Measurements from ENCODE around the gene UVRAG. TPM values are rescaled to one million over a fixed set of nuclear protein-coding genes. Genes with fewer than 3 reads are reported as not detected.

Gene UVRAG
- total and polyA plus RNA-seq, 10 donors: 13.8 to 80.8 (median 42.9) TPM

DNA sequence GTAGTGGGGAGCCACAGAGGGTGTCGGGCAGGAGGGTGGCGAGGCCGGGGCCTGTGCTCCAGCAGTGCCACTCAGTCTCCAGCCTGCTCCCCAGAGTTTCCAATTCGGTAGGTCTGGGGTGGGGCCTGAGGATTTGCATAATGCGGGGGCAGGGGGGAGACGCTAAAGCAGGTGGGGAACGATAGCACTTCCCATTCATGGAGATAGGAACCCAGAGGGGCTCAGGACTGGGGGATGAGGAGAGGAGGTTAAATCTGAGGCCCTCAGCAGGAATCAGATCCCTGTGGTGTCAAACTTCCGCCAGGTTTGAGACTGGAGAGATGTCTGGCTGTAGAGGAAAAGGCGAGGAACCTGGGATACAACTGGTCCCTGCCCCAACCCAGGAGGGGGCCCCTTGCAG, 361.5 kb downstream of the UVRAG start:
- intact Hi-C loops (cut with DNase I; ENCODE audit: low total_unique reads): no loop called here
- H3K27me3 ChIP-seq (replicated peaks in 1 of 7): no peaks in the 10 kb centered on the region
- H3K9me3 ChIP-seq: no peaks in the 10 kb centered on the region
- DNase-seq: no peak
- no peaks in the 10 kb centered on the region for H3K4me1 ChIP-seq
- TF ChIP-seq POLR2AphosphoS5 (IDR thresholded peaks at IDR 0.05): no peak
- TF ChIP-seq POLR2A (IDR thresholded peaks at IDR 0.05): no peak
- TF ChIP-seq, protein P1, sequence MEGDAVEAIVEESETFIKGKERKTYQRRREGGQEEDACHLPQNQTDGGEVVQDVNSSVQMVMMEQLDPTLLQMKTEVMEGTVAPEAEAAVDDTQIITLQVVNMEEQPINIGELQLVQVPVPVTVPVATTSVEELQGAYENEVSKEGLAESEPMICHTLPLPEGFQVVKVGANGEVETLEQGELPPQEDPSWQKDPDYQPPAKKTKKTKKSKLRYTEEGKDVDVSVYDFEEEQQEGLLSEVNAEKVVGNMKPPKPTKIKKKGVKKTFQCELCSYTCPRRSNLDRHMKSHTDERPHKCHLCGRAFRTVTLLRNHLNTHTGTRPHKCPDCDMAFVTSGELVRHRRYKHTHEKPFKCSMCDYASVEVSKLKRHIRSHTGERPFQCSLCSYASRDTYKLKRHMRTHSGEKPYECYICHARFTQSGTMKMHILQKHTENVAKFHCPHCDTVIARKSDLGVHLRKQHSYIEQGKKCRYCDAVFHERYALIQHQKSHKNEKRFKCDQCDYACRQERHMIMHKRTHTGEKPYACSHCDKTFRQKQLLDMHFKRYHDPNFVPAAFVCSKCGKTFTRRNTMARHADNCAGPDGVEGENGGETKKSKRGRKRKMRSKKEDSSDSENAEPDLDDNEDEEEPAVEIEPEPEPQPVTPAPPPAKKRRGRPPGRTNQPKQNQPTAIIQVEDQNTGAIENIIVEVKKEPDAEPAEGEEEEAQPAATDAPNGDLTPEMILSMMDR (IDR thresholded peaks at IDR 0.05 in 8 of 11, conservative IDR thresholded peaks at IDR 0.05 in 3 of 11): no peak
- H3K4me3 ChIP-seq: no peak overlapping the region
- WGBS, 5 donors: 69 to 92% (median 85%) methylated on average over 9 of the region's 9 CpGs
- H3K27ac ChIP-seq: no peak overlapping the region
- no peaks in the 10 kb centered on the region for H3K36me3 ChIP-seq

DNA sequence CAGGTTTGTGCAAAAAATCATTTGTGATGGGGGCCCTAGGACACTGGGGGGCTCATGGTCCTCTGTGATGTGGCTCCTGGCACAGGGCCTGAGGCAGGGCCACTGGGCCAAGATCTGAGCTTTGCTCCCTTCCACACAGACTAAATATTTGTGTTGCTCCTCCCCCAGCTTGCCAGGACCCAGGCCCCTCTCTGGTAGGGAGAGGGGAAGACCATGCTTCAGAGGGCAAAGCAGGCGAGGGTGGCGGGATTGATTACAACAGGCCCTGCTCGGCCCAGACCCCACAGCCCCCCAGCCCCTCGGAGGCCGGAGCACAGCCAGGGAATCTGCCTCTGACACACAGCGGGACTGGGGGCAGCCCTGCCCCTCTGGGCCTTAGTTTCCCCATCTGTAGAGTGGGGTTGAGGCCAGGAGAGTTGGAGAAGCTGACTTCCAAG, 362.3 kb downstream of the UVRAG start:
- Histone ChIP-seq H3K27ac (no peak overlapping the region), H3K36me3 (no peaks in the 10 kb centered on the region), H3K9me3 (no peaks in the 10 kb centered on the region), H3K27me3 (replicated peaks in 1 of 7) (no peaks in the 10 kb centered on the region), H3K4me3 (no peak overlapping the region), H3K4me1 (no peaks in the 10 kb centered on the region)
- no peak for DNase-seq
- no peak for TF ChIP-seq POLR2A (IDR thresholded peaks at IDR 0.05)
- TF ChIP-seq, protein P1 (IDR thresholded peaks at IDR 0.05 in 8 of 11, conservative IDR thresholded peaks at IDR 0.05 in 3 of 11): no peak
- TF ChIP-seq POLR2AphosphoS5 (IDR thresholded peaks at IDR 0.05): no peak
- intact Hi-C loops (cut with DNase I; ENCODE audit: low total_unique reads): no loop called here
- WGBS, 5 donors: 89 to 95% (median 93%) methylated on average over 6 of the region's 6 CpGs

DNA sequence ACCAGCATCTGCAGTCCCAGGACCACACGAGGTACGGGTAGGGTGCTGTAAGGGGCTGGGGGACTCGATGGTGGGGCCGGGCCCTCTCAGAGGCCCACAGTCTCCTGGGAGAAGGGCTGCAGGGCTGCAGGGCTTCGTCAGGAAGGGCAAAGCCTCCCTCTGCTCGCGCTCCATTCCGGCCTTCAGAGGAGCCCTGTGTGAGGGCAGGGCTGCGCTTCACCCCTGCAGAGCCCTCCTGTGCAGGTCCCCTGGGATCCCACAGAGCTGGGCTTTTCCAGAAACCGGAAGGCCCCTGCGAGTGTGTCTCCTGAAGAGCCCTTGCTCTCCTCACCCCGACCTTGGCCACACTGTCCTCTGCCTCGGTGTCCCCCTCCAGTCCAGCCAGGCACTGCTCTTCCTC, 364.1 kb downstream of the UVRAG start:
- WGBS, 5 donors: 77 to 92% (median 85%) methylated on average over 10 to 13 of the region's 13 CpGs
- H3K4me1 ChIP-seq: peaks cover 0 to 1% (median under 1%) of the 10 kb centered on the region in 6 donors

DNA sequence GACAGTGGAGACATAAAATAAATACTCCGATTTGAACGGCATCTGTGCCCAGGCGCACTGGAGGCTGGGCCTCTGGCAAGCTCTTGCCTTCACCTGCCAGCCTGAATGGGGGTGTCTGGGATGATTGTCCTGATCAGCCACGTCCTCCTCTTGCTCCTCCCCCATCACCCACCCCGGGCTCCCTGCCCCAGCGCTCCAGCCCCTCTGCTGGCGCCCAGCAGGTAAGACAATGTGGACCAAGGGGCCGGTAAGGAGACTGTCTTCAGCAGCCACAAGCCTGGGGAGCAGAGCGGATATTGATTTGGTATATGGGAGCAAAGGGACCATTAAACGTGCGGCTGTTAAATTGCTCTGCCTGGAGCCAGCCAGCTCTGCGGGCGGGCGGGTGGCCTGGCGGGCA, 366.4 kb downstream of the UVRAG start:
- Histone ChIP-seq H3K27me3 (replicated peaks in 1 of 7) (no peaks in the 10 kb centered on the region), H3K36me3 (no peaks in the 10 kb centered on the region), H3K27ac (no peak overlapping the region), H3K4me1 (peaks cover 0 to 20% (median 9%) of the 10 kb centered on the region in 6 donors), H3K4me3 (no peak overlapping the region), H3K9me3 (no peaks in the 10 kb centered on the region)
- TF ChIP-seq, protein P1 (IDR thresholded peaks at IDR 0.05 in 8 of 11, conservative IDR thresholded peaks at IDR 0.05 in 3 of 11): no peak
- TF ChIP-seq POLR2A (IDR thresholded peaks at IDR 0.05): no peak
- TF ChIP-seq POLR2AphosphoS5 (IDR thresholded peaks at IDR 0.05): no peak
- intact Hi-C loops (cut with DNase I; ENCODE audit: low total_unique reads): no loop called here
- 92 to 96% (median 93%) methylated on average over 15 of the region's 15 CpGs for WGBS, 5 donors
- DNase-seq: no peak

More for the DNA sequence above, 364.1 kb downstream of the UVRAG start:
- H3K36me3 ChIP-seq: no peaks in the 10 kb centered on the region
- H3K27me3 ChIP-seq (replicated peaks in 1 of 7): no peaks in the 10 kb centered on the region
- TF ChIP-seq, protein P1 (IDR thresholded peaks at IDR 0.05 in 8 of 11, conservative IDR thresholded peaks at IDR 0.05 in 3 of 11): no peak
- TF ChIP-seq POLR2AphosphoS5 (IDR thresholded peaks at IDR 0.05): no peak
- TF ChIP-seq POLR2A (IDR thresholded peaks at IDR 0.05): no peak
- no peak overlapping the region for H3K27ac ChIP-seq
- DNase-seq: no peak
- H3K9me3 ChIP-seq: no peaks in the 10 kb centered on the region
- intact Hi-C loops (cut with DNase I; ENCODE audit: low total_unique reads): no loop called here
- no peak overlapping the region for H3K4me3 ChIP-seq

All from spleen (tissue), 11 donors.